GM12878 (cell line): Measurements from ENCODE around the gene CIRBP. TPM values are rescaled to one million over a fixed set of nuclear protein-coding genes. Genes with fewer than 3 reads are reported as not detected.

Experiments used
- ATAC-seq: fragments of 200-7000 bp; cut with Tn5 transposase; 3 replicates; pipeline ENCODE4 v1.9.1; 2020; ENCODE audit warnings: mild to moderate bottlenecking, moderate library complexity
- BruUV-seq: library from RNA; stranded (reverse); fragments of 400-500 nt; replicated peaks from 2 replicates; lab custom pipeline; 2021; lab: Mats Ljungman, UMichigan
- CTCF ChIA-PET: fragments of 300-600 bp; sonication (Branson Sonifier 250); formaldehyde crosslinking; extraction: SDS; loops from one replicate; lab custom pipeline; 2021; ENCODE audit warnings: inconsistent platforms; lab: Yijun Ruan, JAX
- POLR2A ChIA-PET: fragments of 350-600 bp; formaldehyde crosslinking; extraction: SDS; loops from one replicate; lab custom pipeline; 2021; ENCODE audit warnings: inconsistent platforms; lab: Charles Lee
- RAD21 ChIA-PET: fragments of 300-600 bp; sonication (Branson Sonifier 250); formaldehyde crosslinking; loops from one replicate; lab custom pipeline; 2023; ENCODE audit warnings: antibody characterized with exemption; ENCODE audit not compliant: unreplicated experiment; lab: Charles Lee
- SMC1A ChIA-PET: fragments of 300-600 bp; sonication (Branson Sonifier 250); formaldehyde crosslinking; loops from one replicate; lab custom pipeline; 2023; ENCODE audit not compliant: unreplicated experiment, uncharacterized antibody; lab: Charles Lee
- DNase-seq: peaks from one replicate; pipeline ENCODE4 v3.0.0-alpha.2; 2011; ENCODE audit warnings: low read depth, low spot score
- FAIRE-seq: peaks from 3 replicates; lab custom pipeline; 2011; peaks lifted over from hg19 to GRCh38; lab: Jason Lieb, UNC
- H2AFZ ChIP-seq: 2 replicates; pipeline ENCODE4 v1.6.0; 2011; ENCODE audit warnings: low read depth, low read length, control low read depth; ENCODE audit not compliant: control insufficient read depth
- H3K27ac ChIP-seq: 2 replicates; pipeline ENCODE4 v1.5.1; 2011; ENCODE audit warnings: control low read depth; ENCODE audit not compliant: control insufficient read depth, insufficient read depth
- H3K27me3 ChIP-seq, 2 experiments: replicated peaks in 1 of 2; 2 replicates each; pipeline versions ENCODE4 v1.6.0 to v1.6.1; 2011; ENCODE audit warnings: low read length in 1 of 2; ENCODE audit not compliant: control insufficient read depth in 2 of 2, insufficient read depth in 2 of 2
- H3K36me3 ChIP-seq, 2 experiments: 2 replicates each; pipeline ENCODE4 v1.5.1; 2011; ENCODE audit warnings: low read length in 1 of 2; ENCODE audit not compliant: control insufficient read depth in 2 of 2, insufficient read depth in 2 of 2
- H3K4me1 ChIP-seq: 2 replicates; pipeline ENCODE4 v1.6.1; 2011; ENCODE audit warnings: mild to moderate bottlenecking, low read length, moderate library complexity, mixed read lengths; ENCODE audit not compliant: control insufficient read depth, insufficient read depth
- H3K4me2 ChIP-seq: 2 replicates; pipeline ENCODE4 v1.6.0; 2011; ENCODE audit warnings: control low read depth; ENCODE audit not compliant: control insufficient read depth, insufficient read depth
- H3K4me3 ChIP-seq: fragments of 200-600 bp; sonication (generic); 2 replicates; pipeline ENCODE4 v1.5.1; 2016
- H3K79me2 ChIP-seq: 2 replicates; pipeline ENCODE4 v1.6.0; 2011; ENCODE audit warnings: low read length; ENCODE audit not compliant: control insufficient read depth, insufficient read depth
- H3K9ac ChIP-seq: 2 replicates; pipeline ENCODE4 v1.8.0; 2011; ENCODE audit warnings: low read length, control low read depth, mixed read lengths; ENCODE audit not compliant: control insufficient read depth, insufficient read depth
- H3K9me3 ChIP-seq: replicated peaks from 3 replicates; pipeline ENCODE4 v1.5.1; 2011; ENCODE audit warnings: mild to moderate bottlenecking, low read length; ENCODE audit not compliant: control insufficient read depth, insufficient read depth
- H4K20me1 ChIP-seq: 2 replicates; pipeline ENCODE4 v1.6.0; 2011; ENCODE audit not compliant: control insufficient read depth, insufficient read depth
- BHLHE40 ChIP-seq, 2 experiments: fragments of 450-650 bp in 1 of 2; IDR thresholded peaks; 2 replicates each; pipeline ENCODE4 v1.6.1; 2011 to 2017; ENCODE audit warnings: low read depth in 2 of 2, borderline replicate concordance in 1 of 2, improper control_type of control experiment in 1 of 2, low read length in 1 of 2, mild to moderate bottlenecking in 1 of 2
- CTCF ChIP-seq, 3 experiments: IDR thresholded peaks in 2 of 3; conservative IDR thresholded peaks in 1 of 3; 2 replicates each; pipeline ENCODE4 v1.5.1; 2011; ENCODE audit warnings: low read depth in 3 of 3, low read length in 3 of 3, mild to moderate bottlenecking in 3 of 3, control low read depth in 2 of 3, moderate library complexity in 2 of 3, inconsistent platforms in 1 of 3, mixed read lengths in 1 of 3; ENCODE audit not compliant: control insufficient read depth in 2 of 3, insufficient read depth in 1 of 3; ENCODE audit errors: extremely low read depth in 1 of 3
- GATAD2B ChIP-seq: fragments of 450-650 bp; conservative IDR thresholded peaks from 2 replicates; pipeline ENCODE4 v1.6.1; 2017; ENCODE audit warnings: low read depth, mild to moderate bottlenecking, moderate library complexity
- HDAC6 ChIP-seq: fragments of 200-600 bp; sonication (generic); IDR thresholded peaks from one replicate; pipeline ENCODE4 v1.8.0; 2017; ENCODE audit warnings: antibody characterized with exemption; ENCODE audit not compliant: unreplicated experiment
- PML ChIP-seq: IDR thresholded peaks from 2 replicates; pipeline ENCODE4 v1.6.1; 2012; ENCODE audit warnings: low read length, inconsistent platforms
- POLR2AphosphoS2 ChIP-seq: IDR thresholded peaks from 2 replicates; pipeline ENCODE4 v1.6.1; 2011; ENCODE audit warnings: low read depth, mild to moderate bottlenecking, low read length, improper control_type of control experiment, moderate library complexity
- RAD21 ChIP-seq: IDR thresholded peaks from 2 replicates; pipeline ENCODE4 v1.6.1; 2011; ENCODE audit warnings: mild to moderate bottlenecking, low read depth, low read length, moderate library complexity; ENCODE audit not compliant: insufficient read depth
- RCOR1 ChIP-seq: conservative IDR thresholded peaks from 2 replicates; pipeline ENCODE4 v1.6.1; 2012; ENCODE audit warnings: low read depth, low read length, improper control_type of control experiment
- RUNX3 ChIP-seq: IDR thresholded peaks from 2 replicates; pipeline ENCODE4 v1.6.1; 2012; ENCODE audit warnings: low read length, inconsistent platforms
- TCF12 ChIP-seq: IDR thresholded peaks from 2 replicates; pipeline ENCODE4 v1.6.1; 2011; ENCODE audit warnings: low read depth, mild to moderate bottlenecking, low read length
- ZBTB4 ChIP-seq: fragments of 450-650 bp; formaldehyde crosslinking; IDR thresholded peaks from 2 replicates; pipeline ENCODE4 v1.4.0; 2022; ENCODE audit warnings: mild to moderate bottlenecking, moderate library complexity
- ZNF207 ChIP-seq: fragments of 450-650 bp; IDR thresholded peaks from 2 replicates; pipeline ENCODE4 v1.6.1; 2014; ENCODE audit warnings: antibody characterized with exemption, mild to moderate bottlenecking, borderline replicate concordance
- ZSCAN29 ChIP-seq: fragments of 450-650 bp; IDR thresholded peaks from 2 replicates; pipeline ENCODE4 v1.6.1; 2017; ENCODE audit warnings: mild to moderate bottlenecking, moderate library complexity
- WGBS: methylation state at CpG from one replicate; pipeline ENCODE4 v1.1.6; 2016; ENCODE audit warnings: low lambda C conversion rate; ENCODE audit not compliant: insufficient replicate concordance, insufficient coverage; ENCODE audit errors: missing lambda C conversion rate; 5-methylcytosine and 5-hydroxymethylcytosine counted together
- in situ Hi-C: fragments of 300-500 bp; cut with MboI; formaldehyde crosslinking; loops from 9 replicates; pipeline ENCODE4 v1.14.3; 2018; ENCODE audit warnings: mixed read lengths
- intact Hi-C: fragments of 100-400 bp; cut with micrococcal nuclease; formaldehyde crosslinking; loops from one replicate; pipeline ENCODE4 v1.14.2; 2022; ENCODE audit not compliant: unreplicated experiment
- polyA plus RNA-seq, 11 experiments: library from polyadenylated mRNA; depleted of rRNA in 4 of 11; unstranded in 6 of 11; stranded (reverse) in 5 of 11; fragments of >200 nt; fragmentation: Nextera tagmentation in 4 of 11; fragmentation: Illumina TruSeq in 1 of 11; extraction: Ambion mirVana in 4 of 11; extraction: Trizol in 1 of 11; gene quantifications; 1 replicate in 1 of 11; 2 replicates in 10 of 11; pipeline versions ENCODE4 v1.2.1 to v1.2.3, GENCODE V29; 2011 to 2016; ENCODE audit warnings: inconsistent platforms in 2 of 11, missing spikeins in 2 of 11, low read depth in 1 of 11
- total RNA-seq, 4 experiments: library from RNA; depleted of rRNA in 3 of 4; stranded (reverse); fragments of >200 nt in 3 of 4; fragmentation: Illumina TruSeq in 1 of 4; extraction: Trizol in 1 of 4; gene quantifications; 2 replicates each; pipeline versions ENCODE4 v1.2.1 to v1.2.3, GENCODE V29; 2013 to 2021
- TF ChIP-seq, protein P1 (sequence below): fragments of 450-650 bp; IDR thresholded peaks from 2 replicates; pipeline ENCODE4 v1.6.1; 2017; ENCODE audit warnings: mild to moderate bottlenecking, moderate library complexity

The CIRBP gene
- total and polyA plus RNA-seq, 10 of the 15 experiments (the other 5 are each of a cell fraction or from before 2014, with no cell fraction given): 27.6 to 335 (median 229) TPM

DNA sequence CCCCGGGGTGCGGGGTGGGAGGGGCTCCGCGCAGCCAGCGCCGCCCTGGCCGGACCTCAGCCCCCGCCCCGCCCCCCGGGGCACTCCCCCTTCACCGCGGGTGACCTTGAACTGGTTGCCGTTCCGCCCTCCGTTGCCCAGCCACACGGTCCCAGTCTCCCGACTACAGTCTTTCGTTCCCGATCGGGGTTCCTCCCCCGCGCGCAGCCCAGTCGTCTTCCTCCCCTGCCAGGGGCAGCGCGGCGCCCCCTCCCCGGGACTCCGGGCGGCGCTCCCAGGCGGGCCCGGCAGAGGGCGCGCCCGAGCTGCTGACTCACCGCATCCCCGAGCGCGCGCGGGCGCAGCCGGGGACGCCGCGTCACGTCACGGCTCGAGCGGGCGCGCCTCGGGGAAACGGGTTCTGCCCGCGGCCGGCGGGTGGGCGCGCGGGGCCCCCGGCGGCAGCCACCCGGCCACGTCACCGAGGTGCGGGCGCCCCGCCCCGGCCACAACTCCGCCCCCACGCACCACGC, 20.3 kb upstream of the CIRBP start:
- Histone ChIP-seq H2AFZ (no peak overlapping the region), H3K36me3 (peaks cover 0 to 3% of the 10 kb centered on the region in 2 experiments; a peak in 2 of 4 replicates), H3K9ac (peak overlapping the region; percentile 70; the same call in 1 of the 2 replicates), H3K4me1 (peaks cover 19% of the 10 kb centered on the region), H3K79me2 (peaks cover 47% of the 10 kb centered on the region), H3K4me3 (peak overlapping the region; percentile 88), H3K9me3 (no peaks in the 10 kb centered on the region), H4K20me1 (no peaks in the 10 kb centered on the region), H3K27ac (peak overlapping the region; percentile 82), H3K4me2 (peak overlapping the region; percentile 75), H3K27me3 (no peaks in the 10 kb centered on the region)
- DNase-seq (no peak), FAIRE-seq (no peak), ATAC-seq (peak; percentile 27)
- in situ Hi-C loops: no loop called here
- SMC1A ChIA-PET: no interaction called here
- RAD21 ChIA-PET: interaction anchor here (1.0 kb wide), 1 partner anchor 18 kb away, joined by 3 read pairs; no protein-coding TSS in a partner anchor
- CTCF ChIA-PET: interaction anchor here (1.0 kb wide), 1 partner anchor 18 kb away, joined by 12 read pairs; no protein-coding TSS in a partner anchor
- BruUV-seq: no TSS peak
- WGBS: no CpG with 5 or more reads among the region's 74 CpGs
- intact Hi-C loops: loop anchor here (1.0 to 10.0 kb wide), 2 partner anchors 17 to 324 kb away; partner anchors contain the start of gene ARID3A
- POLR2A ChIA-PET: interaction anchor here (2.2 kb wide), 1 partner anchor 13 kb away, joined by 8 read pairs; no protein-coding TSS in a partner anchor
- TF ChIP-seq RCOR1 (no peak), RUNX3 (no peak), ZSCAN29 (peak; percentile 83), HDAC6 (no peak), TCF12 (0 out of 2 replicates have a peak, but pooled peaks have one; percentile 27), GATAD2B (peak; percentile 97), RAD21 (peak; percentile 65), CTCF (IDR thresholded peaks at IDR 0.05 in 2 of 3, conservative IDR thresholded peaks at IDR 0.05 in 1 of 3; ENCODE audit: control insufficient read depth in 2 of 3, extremely low read depth in 1 of 3, insufficient read depth in 1 of 3, low read depth in 3 of 3, low read length in 3 of 3) (peak; percentile 68 to 88 (median 74)), ZBTB4 (CRISPR knock-in tag) (no peak), ZNF207 (no peak), PML (0 out of 2 replicates have a peak, but pooled peaks have one; percentile 45), POLR2AphosphoS2 (0 out of 2 replicates have a peak, but pooled peaks have one; percentile 51), BHLHE40 (IDR thresholded peaks at IDR 0.05; ENCODE audit: borderline replicate concordance in 1 of 2, low read depth in 2 of 2, low read length in 1 of 2) (peak; percentile 42 to 75; a peak in 3 of 4 replicates)
- TF ChIP-seq, protein P1, sequence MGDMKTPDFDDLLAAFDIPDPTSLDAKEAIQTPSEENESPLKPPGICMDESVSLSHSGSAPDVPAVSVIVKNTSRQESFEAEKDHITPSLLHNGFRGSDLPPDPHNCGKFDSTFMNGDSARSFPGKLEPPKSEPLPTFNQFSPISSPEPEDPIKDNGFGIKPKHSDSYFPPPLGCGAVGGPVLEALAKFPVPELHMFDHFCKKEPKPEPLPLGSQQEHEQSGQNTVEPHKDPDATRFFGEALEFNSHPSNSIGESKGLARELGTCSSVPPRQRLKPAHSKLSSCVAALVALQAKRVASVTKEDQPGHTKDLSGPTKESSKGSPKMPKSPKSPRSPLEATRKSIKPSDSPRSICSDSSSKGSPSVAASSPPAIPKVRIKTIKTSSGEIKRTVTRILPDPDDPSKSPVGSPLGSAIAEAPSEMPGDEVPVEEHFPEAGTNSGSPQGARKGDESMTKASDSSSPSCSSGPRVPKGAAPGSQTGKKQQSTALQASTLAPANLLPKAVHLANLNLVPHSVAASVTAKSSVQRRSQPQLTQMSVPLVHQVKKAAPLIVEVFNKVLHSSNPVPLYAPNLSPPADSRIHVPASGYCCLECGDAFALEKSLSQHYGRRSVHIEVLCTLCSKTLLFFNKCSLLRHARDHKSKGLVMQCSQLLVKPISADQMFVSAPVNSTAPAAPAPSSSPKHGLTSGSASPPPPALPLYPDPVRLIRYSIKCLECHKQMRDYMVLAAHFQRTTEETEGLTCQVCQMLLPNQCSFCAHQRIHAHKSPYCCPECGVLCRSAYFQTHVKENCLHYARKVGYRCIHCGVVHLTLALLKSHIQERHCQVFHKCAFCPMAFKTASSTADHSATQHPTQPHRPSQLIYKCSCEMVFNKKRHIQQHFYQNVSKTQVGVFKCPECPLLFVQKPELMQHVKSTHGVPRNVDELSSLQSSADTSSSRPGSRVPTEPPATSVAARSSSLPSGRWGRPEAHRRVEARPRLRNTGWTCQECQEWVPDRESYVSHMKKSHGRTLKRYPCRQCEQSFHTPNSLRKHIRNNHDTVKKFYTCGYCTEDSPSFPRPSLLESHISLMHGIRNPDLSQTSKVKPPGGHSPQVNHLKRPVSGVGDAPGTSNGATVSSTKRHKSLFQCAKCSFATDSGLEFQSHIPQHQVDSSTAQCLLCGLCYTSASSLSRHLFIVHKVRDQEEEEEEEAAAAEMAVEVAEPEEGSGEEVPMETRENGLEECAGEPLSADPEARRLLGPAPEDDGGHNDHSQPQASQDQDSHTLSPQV: peak; percentile 53; the same call in 1 of the 2 replicates
